HFF-Myc (cell line): Measurements from ENCODE around the gene DIPK1B.

Experiments used
- DNase-seq: peaks from one replicate; pipeline ENCODE4 v3.0.0-alpha.2; 2011; ENCODE audit warnings: low read depth; ENCODE audit errors: extremely low read depth
- H3K4me3 ChIP-seq: replicated peaks from 2 replicates; pipeline ENCODE4 v1.5.1; 2011; ENCODE audit warnings: low read depth, mild to moderate bottlenecking, control low read depth, low read length
- CTCF ChIP-seq: IDR thresholded peaks from 2 replicates; pipeline ENCODE4 v1.5.1; 2012; ENCODE audit warnings: mild to moderate bottlenecking, low read depth, low read length, control low read depth; ENCODE audit errors: missing control alignments

The DIPK1B gene

GRCh38 chr9:136678624-136679023, 33.7 kb upstream of the DIPK1B start:
- H3K4me3 ChIP-seq: no peak overlapping the region
- DNase-seq: no peak
- no peak for TF ChIP-seq CTCF

GRCh38 chr9:136679431-136679941, 32.9 kb upstream of the DIPK1B start:
- DNase-seq: no peak
- TF ChIP-seq CTCF: no peak

GRCh38 chr9:136681029-136681428, 31.3 kb upstream of the DIPK1B start:
- no peak for TF ChIP-seq CTCF
- no peak for DNase-seq
- H3K4me3 ChIP-seq: no peak overlapping the region

More at GRCh38 chr9:136679431-136679941, 32.9 kb upstream of the DIPK1B start:
- no peak overlapping the region for H3K4me3 ChIP-seq

DNA sequence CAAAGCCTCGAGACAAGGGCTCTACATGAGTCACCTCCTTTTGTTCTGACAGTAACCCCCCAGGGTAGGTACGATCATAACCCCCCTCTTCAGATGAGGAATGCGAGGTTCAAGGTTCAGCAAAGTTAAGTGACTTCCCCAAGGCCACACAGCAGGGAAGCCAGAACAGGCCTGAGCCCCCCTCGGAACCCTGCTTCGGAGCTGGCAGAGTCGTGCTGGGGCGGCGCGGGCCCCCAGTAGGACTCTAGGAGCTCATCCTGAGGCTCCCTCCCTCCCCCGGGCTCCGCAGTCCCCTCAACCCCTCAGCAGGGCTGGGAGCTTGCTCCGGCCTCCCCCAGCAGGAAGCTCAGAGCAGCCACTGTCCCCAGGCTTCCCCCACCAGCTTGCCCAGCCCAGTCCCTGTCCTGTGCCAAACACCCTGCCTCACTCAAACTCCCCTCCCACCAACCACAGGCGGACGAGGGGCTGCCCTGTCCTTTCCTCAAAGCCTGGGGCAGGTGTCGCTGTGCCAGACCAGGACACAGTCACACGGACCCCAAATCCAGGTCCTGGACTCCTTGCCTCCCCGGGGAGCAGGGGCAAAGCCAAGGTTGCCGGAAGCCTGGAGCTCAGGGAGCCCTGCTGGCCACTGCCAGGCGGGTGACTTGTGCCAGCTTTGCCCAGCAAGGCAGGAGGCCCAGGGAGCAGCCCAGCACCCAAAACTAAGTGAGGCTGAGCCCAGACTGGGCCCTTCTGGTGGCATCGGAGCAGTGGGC, 30.2 kb upstream of the DIPK1B start:
- no peak for TF ChIP-seq CTCF
- no peak for DNase-seq
- H3K4me3 ChIP-seq: no peak overlapping the region

GRCh38 chr9:136682710-136683109, 29.7 kb upstream of the DIPK1B start:
- no peak for TF ChIP-seq CTCF
- no peak for DNase-seq
- H3K4me3 ChIP-seq: no peak overlapping the region

- no peak for DNase-seq
- no peak for TF ChIP-seq CTCF
- H3K4me3 ChIP-seq: no peak overlapping the region
Measured at GRCh38 chr9:136683173-136683745, 29.1 kb upstream of the DIPK1B start.
